ENCODE data around the gene NUTF2.
"Not testable (repeated sequence)": the region's sequence is repeated elsewhere in the genome, so short reads cannot be mapped to it uniquely, and the experiment has no call there.

The NUTF2 gene

DNA sequence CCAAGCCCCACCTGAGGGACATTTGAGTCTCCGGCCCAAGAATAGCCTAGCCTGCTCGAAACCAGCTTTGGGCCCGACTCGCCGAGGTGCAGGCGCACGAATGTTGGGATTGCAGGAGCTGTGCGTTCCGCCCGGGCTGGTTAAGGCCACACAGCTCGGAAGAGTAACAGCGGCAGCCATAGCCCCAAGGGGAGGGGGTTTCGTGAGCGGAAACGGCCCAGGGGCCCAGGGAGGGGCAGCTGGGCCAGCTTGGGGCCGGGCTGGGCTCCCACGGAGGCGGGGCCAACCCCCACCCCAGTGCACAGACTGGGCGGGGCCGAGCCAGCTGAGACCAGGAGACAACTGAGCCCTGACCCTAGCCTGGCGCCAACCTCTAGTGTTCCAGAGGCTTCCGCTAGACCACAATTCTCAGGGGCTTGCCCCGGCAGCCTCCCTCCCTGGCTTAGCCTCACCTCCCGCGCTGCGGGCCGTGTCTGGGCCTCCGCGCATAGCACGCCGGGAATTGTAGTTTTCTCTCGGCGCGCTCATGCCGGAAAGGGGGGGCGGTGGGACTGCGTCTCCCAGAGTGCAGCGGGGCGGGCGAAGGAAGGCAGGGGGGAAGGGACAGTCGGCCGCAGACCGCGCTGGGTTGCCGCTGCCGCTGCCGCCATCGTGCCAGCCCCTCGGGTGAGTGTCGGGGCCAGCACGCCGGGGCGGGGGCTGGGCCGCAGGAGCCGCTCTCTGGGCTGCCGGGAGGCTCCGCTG lies at the start of gene NUTF2:
Gene NUTF2, plus strand, starts transcription at position 614 of the 744 bp plus-strand sequence. CDS start 18,198 bp downstream, outside the sequence.
- FAIRE-seq: no peak

GRCh38 chr16:67800338-67800926 lies 46.3 kb upstream of the NUTF2 start:
- no peak for FAIRE-seq

GRCh38 chr16:67801241-67801640 lies 45.5 kb upstream of the NUTF2 start:
- no peak for FAIRE-seq

DNA sequence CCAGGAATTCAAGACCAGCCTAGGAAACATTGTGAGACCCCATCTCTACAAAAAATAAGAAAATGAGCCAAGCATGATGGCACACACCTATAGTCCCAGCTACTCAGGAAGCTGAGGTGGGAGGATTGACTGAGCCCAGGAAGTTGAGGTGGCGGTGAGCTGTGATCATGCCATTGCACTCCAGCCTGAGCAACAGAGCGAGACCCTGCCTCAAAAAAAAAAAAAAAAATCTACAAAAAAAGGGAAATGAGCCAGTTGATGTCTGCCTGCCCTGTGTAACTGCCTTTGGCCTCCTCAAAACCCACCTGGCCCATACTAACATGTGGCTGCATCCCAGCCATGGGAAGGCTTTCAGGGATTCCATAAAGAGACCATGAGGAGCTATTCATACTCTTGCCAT lies 44.9 kb upstream of the NUTF2 start:
- FAIRE-seq: no peak

GRCh38 chr16:67803894-67804293 lies 42.8 kb upstream of the NUTF2 start:
- FAIRE-seq: no peak

- no peak for FAIRE-seq
These were observed 41.7 kb upstream of the NUTF2 start for GRCh38 chr16:67804853-67805542.

GRCh38 chr16:67805718-67806427 lies 40.9 kb upstream of the NUTF2 start:
- no peak for FAIRE-seq

DNA sequence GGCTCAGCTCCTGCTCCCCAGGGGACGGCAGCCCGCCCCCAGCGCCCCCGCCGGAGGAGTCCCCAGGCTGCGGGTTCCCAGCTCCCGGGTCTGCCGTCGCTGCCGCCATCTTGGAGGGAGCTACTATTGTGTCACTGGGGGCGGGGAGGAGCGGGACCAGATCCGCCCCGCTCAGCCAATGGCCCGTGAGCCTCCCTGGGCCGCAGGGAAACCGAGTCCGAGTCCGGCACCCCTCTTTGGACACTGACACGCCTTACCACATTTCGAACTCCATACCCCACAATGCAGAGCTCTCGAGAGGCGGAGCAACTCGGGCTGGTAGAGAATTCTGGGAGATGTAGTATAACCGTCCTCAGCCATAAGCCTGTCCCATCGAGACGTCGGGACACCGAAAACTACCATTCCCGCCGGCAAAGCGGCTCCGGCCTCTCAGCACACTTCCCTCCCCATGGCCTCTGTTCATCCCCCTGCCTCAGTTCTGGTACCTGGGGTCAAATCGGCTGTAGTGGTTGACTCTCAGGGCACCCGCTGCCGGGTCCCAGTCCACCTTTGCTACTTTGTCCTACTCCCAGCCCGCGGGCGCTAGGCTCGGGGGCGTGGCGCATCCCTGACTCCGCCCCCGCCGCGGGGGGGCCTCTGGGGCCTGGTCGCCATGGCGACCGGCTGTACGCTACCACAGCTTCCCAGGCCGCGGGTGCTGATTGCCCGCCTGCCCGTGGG lies 40.1 kb upstream of the NUTF2 start, which contains the start of the genes RANBP10 and TSNAXIP1:
Gene RANBP10, minus strand, starts transcription at position 133 of the 720 bp plus-strand sequence. Its CDS starts 24 bp downstream, at position 109.
Gene TSNAXIP1, plus strand, starts transcription at position 462 of the 720 bp plus-strand sequence. CDS start 261 bp downstream, outside the sequence.
- peak; percentile 38 for FAIRE-seq

DNA sequence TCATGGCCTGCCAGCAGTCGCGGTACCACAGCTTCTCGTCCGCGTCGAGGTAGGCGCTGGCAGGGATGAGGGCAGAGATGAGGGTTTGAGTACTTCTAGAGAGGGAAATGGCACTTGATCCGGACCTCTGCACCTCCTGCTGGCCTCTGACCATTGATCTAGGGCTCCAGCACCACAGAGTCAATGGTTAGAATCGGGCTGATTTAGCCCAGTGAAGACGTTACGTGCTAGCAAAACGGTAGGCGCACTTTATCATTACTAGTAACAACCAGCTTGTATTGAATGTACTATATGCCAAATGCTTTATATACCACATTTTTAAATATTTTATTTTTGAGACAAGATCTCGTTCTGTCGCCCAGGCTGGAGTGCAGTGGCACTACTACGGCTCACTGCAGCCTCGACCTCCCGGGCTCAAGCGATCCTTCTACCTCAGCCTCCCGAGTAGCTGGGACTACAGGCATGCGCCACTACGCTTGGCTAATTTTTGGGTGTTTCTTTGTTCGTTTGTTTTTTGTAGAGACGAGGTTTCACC lies 39.5 kb upstream of the NUTF2 start:
- no peak for FAIRE-seq

DNA sequence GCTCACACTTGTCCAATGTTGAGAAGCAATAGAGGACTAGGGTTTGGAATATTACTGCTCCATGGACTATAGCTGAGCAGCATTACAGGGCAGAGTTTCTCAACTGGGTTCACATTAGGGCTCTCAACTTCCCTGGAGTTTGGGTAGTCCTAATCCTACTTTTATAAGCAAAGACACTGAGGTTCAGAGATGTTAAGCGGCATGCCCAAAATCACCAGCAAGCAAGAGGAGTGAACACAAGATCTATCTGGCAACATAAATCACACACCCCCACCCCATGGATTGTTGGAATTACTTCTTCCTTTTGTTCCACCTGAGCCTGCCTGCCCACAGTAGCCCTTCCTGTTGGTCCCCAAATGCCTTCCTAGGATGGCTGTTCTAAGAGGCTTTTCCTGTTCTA lies 34.8 kb upstream of the NUTF2 start:
- no peak for FAIRE-seq

- no peak for FAIRE-seq
These were observed 32.2 kb upstream of the NUTF2 start for GRCh38 chr16:67814567-67814966.

DNA sequence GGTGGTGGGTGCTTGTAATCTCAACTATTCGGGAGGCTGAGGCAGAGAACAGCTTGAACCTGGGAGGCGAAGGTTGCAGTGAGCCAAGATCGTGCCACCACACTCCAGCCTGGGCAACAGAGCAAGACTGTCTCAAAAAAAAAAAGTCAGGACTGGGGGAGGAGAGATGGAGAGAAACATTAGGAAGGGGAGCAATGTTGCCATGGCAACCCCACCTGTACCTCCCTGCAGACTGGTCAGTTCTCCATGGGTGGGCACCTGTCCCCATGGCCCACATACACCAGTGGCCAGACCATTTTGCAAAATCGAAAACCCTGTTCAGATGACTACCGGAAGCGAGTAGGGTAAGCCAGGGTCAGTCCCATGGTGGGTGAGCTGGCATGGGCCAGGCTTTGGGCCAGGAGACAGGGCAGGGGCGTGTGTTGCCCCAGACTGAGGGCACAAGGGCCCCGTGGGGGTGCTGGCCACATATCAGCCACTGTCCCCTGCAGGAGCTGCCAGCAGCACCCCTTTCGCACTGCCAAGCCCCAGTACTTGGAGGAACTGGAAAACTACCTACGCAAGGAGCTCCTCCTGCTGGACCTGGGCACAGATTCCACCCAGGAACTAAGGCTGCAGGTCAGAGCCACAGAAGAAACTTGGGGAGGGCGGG lies 26.0 kb upstream of the NUTF2 start:
- FAIRE-seq: no peak

GRCh38 chr16:67822511-67822910 lies 24.2 kb upstream of the NUTF2 start:
- FAIRE-seq: no peak

DNA sequence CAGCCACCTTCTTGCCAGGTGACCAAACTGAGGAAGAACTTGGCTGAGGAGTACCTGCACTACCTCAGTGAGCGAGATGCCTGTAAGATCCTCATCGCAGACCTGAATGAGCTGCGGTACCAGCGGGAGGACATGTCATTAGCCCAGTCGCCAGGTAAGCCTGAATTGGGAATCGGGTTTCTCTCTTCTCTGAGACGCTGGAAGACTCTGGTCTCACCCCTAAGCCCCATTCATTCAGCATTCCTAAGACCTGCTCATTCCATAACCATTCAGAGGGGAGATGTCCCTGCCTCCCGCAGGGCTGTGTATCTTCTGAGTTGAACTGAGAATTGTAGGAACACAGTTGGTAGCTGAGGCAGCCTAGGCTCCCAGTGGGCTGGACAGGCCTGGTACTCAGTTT lies 21.6 kb upstream of the NUTF2 start:
- FAIRE-seq: no peak

DNA sequence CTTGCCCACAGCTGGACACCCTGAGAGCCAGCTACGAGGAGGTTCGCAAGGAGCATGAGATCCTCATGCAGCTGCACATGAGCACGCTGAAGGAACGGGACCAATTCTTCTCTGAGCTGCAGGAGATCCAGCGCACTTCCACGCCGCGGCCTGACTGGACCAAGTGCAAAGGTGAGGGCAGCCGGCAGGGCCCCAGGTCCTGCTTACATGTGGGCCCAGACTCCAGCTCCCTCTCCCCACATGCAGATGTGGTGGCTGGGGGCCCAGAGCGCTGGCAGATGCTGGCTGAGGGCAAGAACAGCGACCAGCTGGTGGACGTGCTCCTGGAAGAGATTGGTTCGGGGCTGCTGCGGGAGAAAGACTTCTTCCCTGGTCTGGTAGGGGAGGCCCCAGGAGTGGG lies 20.8 kb upstream of the NUTF2 start:
- no peak for FAIRE-seq

GRCh38 chr16:67828651-67829050 lies 18.1 kb upstream of the NUTF2 start:
- no peak for FAIRE-seq

GRCh38 chr16:67833030-67833414 lies 13.7 kb upstream of the NUTF2 start:
- no peak for FAIRE-seq

- FAIRE-seq: no peak
These were observed 13.1 kb upstream of the NUTF2 start for GRCh38 chr16:67833415-67834241.

DNA sequence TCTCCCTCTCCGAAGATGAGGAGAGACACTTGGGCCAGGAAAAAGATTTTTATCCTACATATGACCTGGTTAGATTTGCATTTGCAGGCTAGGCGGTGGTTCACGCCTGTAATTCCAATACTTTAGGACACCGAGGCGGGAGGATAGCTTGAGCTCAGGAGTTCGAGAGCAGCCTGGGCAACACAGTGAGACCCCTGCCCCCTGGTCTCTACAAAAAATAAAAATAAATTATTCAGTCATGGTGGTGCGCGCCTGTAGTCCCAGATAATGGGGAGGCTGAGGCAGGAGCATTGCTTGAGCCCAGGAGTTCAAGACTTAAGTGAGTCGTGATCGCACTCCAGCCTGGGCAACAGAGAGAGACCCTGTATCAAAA lies 12.5 kb upstream of the NUTF2 start:
- no peak for FAIRE-seq

DNA sequence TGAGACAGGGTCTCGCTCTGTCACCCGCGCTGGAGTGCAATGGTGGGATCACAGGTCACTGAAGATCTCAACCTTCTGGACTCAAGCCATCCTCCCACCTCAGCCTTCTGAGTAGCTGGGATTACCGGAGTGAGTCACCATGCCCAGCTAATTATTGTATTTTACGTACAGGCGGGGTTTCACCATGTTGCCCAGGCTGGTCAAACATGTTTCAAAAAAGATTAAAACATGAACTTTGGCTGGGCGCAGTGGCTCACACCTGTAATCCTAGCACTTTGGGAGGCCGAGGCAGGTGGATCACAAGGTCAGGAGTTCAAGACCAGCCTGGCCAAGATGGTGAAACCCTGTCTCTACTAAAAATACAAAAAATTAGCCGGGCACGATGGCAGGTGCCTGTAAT lies 9.5 kb upstream of the NUTF2 start:
- not testable (repeated sequence) for FAIRE-seq

DNA sequence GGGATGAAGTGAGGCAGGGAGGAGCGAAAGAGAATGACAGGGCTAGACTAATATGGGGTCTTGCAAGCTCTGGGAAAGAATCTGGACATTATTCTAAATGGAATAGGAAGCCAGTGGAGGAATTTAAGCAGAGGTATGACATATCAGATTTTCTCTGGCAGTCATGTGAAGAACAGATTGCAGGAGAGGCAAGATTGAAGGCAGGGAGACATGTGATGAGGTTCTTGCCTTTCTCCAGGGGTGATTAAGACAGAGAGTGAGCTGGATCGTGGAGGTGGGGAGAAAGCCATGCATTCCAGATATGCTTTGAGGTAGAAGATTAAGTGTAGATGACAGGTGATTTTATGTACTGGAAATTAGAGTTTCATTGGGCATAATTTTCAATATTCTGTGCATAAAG lies 8.9 kb upstream of the NUTF2 start:
- FAIRE-seq: no peak

Data from islet of Langerhans (tissue), 1 donor.